Osteoblast (primary cell): Measurements from ENCODE around the gene SRSF9. TPM values are rescaled to one million over a fixed set of nuclear protein-coding genes. Genes with fewer than 3 reads are reported as not detected.

Source experiments
- DNase-seq: peaks from one replicate; pipeline ENCODE4 v3.0.0; 2011; ENCODE audit warnings: low spot score, mixed read lengths; ENCODE audit not compliant: insufficient read length; ENCODE audit errors: missing footprints
- H2AFZ ChIP-seq: 2 replicates; pipeline ENCODE4 v1.6.0; 2011; ENCODE audit warnings: mild to moderate bottlenecking, low read length
- H3K27ac ChIP-seq: 2 replicates; pipeline ENCODE4 v1.5.1; 2011; ENCODE audit warnings: mild to moderate bottlenecking, low read depth, low read length, moderate library complexity
- H3K27me3 ChIP-seq: 2 replicates; pipeline ENCODE4 v1.6.0; 2012; ENCODE audit warnings: mild to moderate bottlenecking, control low read depth, inconsistent platforms, low read length, moderate library complexity; ENCODE audit not compliant: insufficient read depth
- H3K36me3 ChIP-seq: 2 replicates; pipeline ENCODE4 v1.5.1; 2011; ENCODE audit warnings: mild to moderate bottlenecking, low read length, control low read depth, moderate library complexity; ENCODE audit not compliant: insufficient read depth
- H3K4me1 ChIP-seq: 2 replicates; pipeline ENCODE4 v1.5.1; 2011; ENCODE audit warnings: mild to moderate bottlenecking, low read length, control low read depth, moderate library complexity; ENCODE audit not compliant: insufficient read depth
- H3K4me2 ChIP-seq: 2 replicates; pipeline ENCODE4 v1.6.0; 2011; ENCODE audit warnings: mild to moderate bottlenecking, low read length; ENCODE audit not compliant: insufficient read depth
- H3K4me3 ChIP-seq: fragments of 200-600 bp; sonication (generic); 3 replicates; pipeline ENCODE4 v1.5.1; 2012; ENCODE audit warnings: mild to moderate bottlenecking, low read length, inconsistent platforms; ENCODE audit not compliant: insufficient read depth
- H3K79me2 ChIP-seq: 2 replicates; pipeline ENCODE4 v1.6.0; 2012; ENCODE audit warnings: mild to moderate bottlenecking, low read length, control low read depth, inconsistent platforms; ENCODE audit not compliant: insufficient read depth
- H3K9me3 ChIP-seq: 2 replicates; pipeline ENCODE4 v1.5.1; 2011; ENCODE audit warnings: low read depth, low read length, control low read depth
- H4K20me1 ChIP-seq: 2 replicates; pipeline ENCODE4 v1.6.0; 2012; ENCODE audit warnings: mild to moderate bottlenecking, low read length, control low read depth; ENCODE audit not compliant: insufficient read depth
- CTCF ChIP-seq: IDR thresholded peaks from 2 replicates; pipeline ENCODE4 v1.5.1; 2011; ENCODE audit warnings: mild to moderate bottlenecking, low read depth, low read length, moderate library complexity; ENCODE audit errors: extremely low read depth
- small RNA-seq: library from RNA; depleted of rRNA; stranded (forward); fragments of <200 nt; gene quantifications from one replicate; pipeline ENCODE3, GENCODE V24; 2012
- total RNA-seq: library from RNA; depleted of rRNA; stranded (reverse); fragments of >200 nt; gene quantifications from 2 replicates; pipeline ENCODE4 v1.2.3, GENCODE V29; 2012

The SRSF9 gene
- total RNA-seq, 1 donor = 107 TPM

GRCh38 chr12:120413901-120414695, 55.5 kb downstream of the SRSF9 start:
- H2AFZ ChIP-seq = no peak overlapping the region
- TF ChIP-seq CTCF = no peak

GRCh38 chr12:120412421-120412820, 57.1 kb downstream of the SRSF9 start:
- no peaks in the 10 kb centered on the region for H4K20me1 ChIP-seq
- no peak overlapping the region for H3K4me3 ChIP-seq
- no peak for TF ChIP-seq CTCF
- H3K36me3 ChIP-seq = no peaks in the 10 kb centered on the region
- DNase-seq = peak; percentile 60
- H3K4me1 ChIP-seq = no peaks in the 10 kb centered on the region
- no peak overlapping the region for H2AFZ ChIP-seq
- H3K9me3 ChIP-seq = no peaks in the 10 kb centered on the region
- H3K79me2 ChIP-seq = no peaks in the 10 kb centered on the region
- no peaks in the 10 kb centered on the region for H3K27me3 ChIP-seq
- H3K27ac ChIP-seq = no peak overlapping the region
- no peak overlapping the region for H3K4me2 ChIP-seq

More at GRCh38 chr12:120413901-120414695, 55.5 kb downstream of the SRSF9 start:
- Histone ChIP-seq H3K4me2 (no peak overlapping the region), H3K27ac (no peak overlapping the region), H3K4me1 (no peaks in the 10 kb centered on the region), H3K9me3 (no peaks in the 10 kb centered on the region), H3K79me2 (no peaks in the 10 kb centered on the region), H3K4me3 (no peak overlapping the region), H4K20me1 (no peaks in the 10 kb centered on the region), H3K36me3 (no peaks in the 10 kb centered on the region), H3K27me3 (no peaks in the 10 kb centered on the region)
- DNase-seq = no peak

Small RNAs within 50 kb of the gene (small RNA-seq; reads per million reads assigned to genes)
- not detected for gene RF00019

Other genes starting within 250 kb of the SRSF9 start
- 41.6 and 46.3 TPM in 2 replicates for gene PXN, start 204.0 kb downstream of the SRSF9 start, total RNA-seq
- gene RNU4-2, start 177.8 kb downstream of the SRSF9 start, total RNA-seq = under 0.01 TPM in 2 replicates
- gene RNU4-1, start 176.5 kb downstream of the SRSF9 start, total RNA-seq = under 0.01 TPM in 2 replicates
- gene SIRT4, start 167.4 kb downstream of the SRSF9 start, total RNA-seq = 1.1 and 1.2 TPM in 2 replicates
- gene PLA2G1B, start 142.0 kb downstream of the SRSF9 start, total RNA-seq = not detected in 2 replicates
- under 0.01 TPM in 2 replicates for gene MSI1, start 100.6 kb downstream of the SRSF9 start, total RNA-seq
- 224 and 256 TPM in 2 replicates for gene COX6A1, start 31.6 kb downstream of the SRSF9 start, total RNA-seq
- gene TRIAP1, start 23.4 kb downstream of the SRSF9 start, total RNA-seq = 19.2 and 19.9 TPM in 2 replicates
- 14.5 and 20.0 TPM in 2 replicates for gene GATC, start 23.3 kb downstream of the SRSF9 start, total RNA-seq
- 162 and 168 TPM in 2 replicates for gene DYNLL1, start 26.4 kb upstream of the SRSF9 start, total RNA-seq
- 15.2 and 19.2 TPM in 2 replicates for gene COQ5, start 59.4 kb upstream of the SRSF9 start, total RNA-seq
- 117 and 122 TPM in 2 replicates for gene RNF10, start 64.6 kb upstream of the SRSF9 start, total RNA-seq
- 19.4 and 26.8 TPM in 2 replicates for gene POP5, start 111.7 kb upstream of the SRSF9 start, total RNA-seq
- not detected in 2 replicates for gene CABP1, start 170.9 kb upstream of the SRSF9 start, total RNA-seq
- 85.2 and 89.8 TPM in 2 replicates for gene MLEC, start 217.4 kb upstream of the SRSF9 start, total RNA-seq
- 23.2 and 24.5 TPM in 2 replicates for gene UNC119B, start 240.7 kb upstream of the SRSF9 start, total RNA-seq